Endothelial cell of umbilical vein (primary cell): ENCODE results near the gene TMEM125. TPM values are rescaled to one million over a fixed set of nuclear protein-coding genes. Genes with fewer than 3 reads are reported as not detected.

ENCODE experiments used
- BruUV-seq: library from RNA; stranded (reverse); fragments of 400-500 nt; replicated peaks from 2 replicates; lab custom pipeline; 2021; lab: Mats Ljungman, UMichigan
- CTCF ChIA-PET: fragments of 300-600, 350-600 bp; sonication (Branson Sonifier 250); formaldehyde crosslinking; loops from one replicate; lab custom pipeline; 2021; ENCODE audit warnings: antibody characterized with exemption, inconsistent platforms; lab: Charles Lee
- POLR2A ChIA-PET: fragments of 300-600, 350-600 bp; sonication (Branson Sonifier 250); formaldehyde crosslinking; loops from one replicate; lab custom pipeline; 2021; ENCODE audit warnings: antibody characterized with exemption, inconsistent platforms; lab: Charles Lee
- DNase-seq: peaks from one replicate; pipeline ENCODE4 v3.0.0-alpha.2; 2011; ENCODE audit warnings: low read depth, low spot score
- FAIRE-seq: peaks from 2 replicates; lab custom pipeline; 2011; peaks lifted over from hg19 to GRCh38; lab: Jason Lieb, UNC
- H2AFZ ChIP-seq: 2 replicates; pipeline ENCODE4 v1.6.0; 2012; ENCODE audit warnings: low read depth, low read length, control low read depth, inconsistent platforms
- H3K27ac ChIP-seq: 2 replicates; pipeline ENCODE4 v1.5.1; 2011; ENCODE audit warnings: low read depth, mild to moderate bottlenecking, control low read depth, low read length, moderate library complexity; ENCODE audit not compliant: insufficient read depth
- H3K27me3 ChIP-seq, 2 experiments: 2 replicates each; pipeline versions ENCODE4 v1.6.0 to v1.6.1; 2011; ENCODE audit warnings: low read length in 2 of 2, mixed read lengths in 1 of 2; ENCODE audit not compliant: control insufficient read depth in 2 of 2, insufficient read depth in 2 of 2
- H3K36me3 ChIP-seq, 2 experiments: 2 replicates in 1 of 2; 3 replicates in 1 of 2; pipeline ENCODE4 v1.5.1; 2011; ENCODE audit warnings: low read length in 2 of 2, mild to moderate bottlenecking in 1 of 2, moderate library complexity in 1 of 2; ENCODE audit not compliant: control insufficient read depth in 2 of 2, insufficient read depth in 2 of 2; ENCODE audit errors: extremely low read depth in 1 of 2
- H3K4me1 ChIP-seq: 3 replicates; pipeline ENCODE4 v1.5.1; 2011; ENCODE audit warnings: mild to moderate bottlenecking, low read length; ENCODE audit not compliant: control insufficient read depth, insufficient read depth; ENCODE audit errors: extremely low read depth
- H3K4me2 ChIP-seq: 2 replicates; pipeline ENCODE4 v1.6.1; 2011; ENCODE audit warnings: low read length, control low read depth, mixed read lengths; ENCODE audit not compliant: insufficient read depth
- H3K4me3 ChIP-seq, 3 experiments: fragments of 200-600 bp in 1 of 3; sonication (generic), shearing (Covaris generic) in 1 of 3; replicated peaks in 1 of 3; 2 replicates each; pipeline ENCODE4 v1.5.1; 2011 to 2016; ENCODE audit warnings: control low read depth in 3 of 3, low read length in 3 of 3, mild to moderate bottlenecking in 2 of 3, inconsistent platforms in 1 of 3, low read depth in 1 of 3, moderate library complexity in 1 of 3; ENCODE audit not compliant: insufficient read depth in 1 of 3
- H3K79me2 ChIP-seq: 2 replicates; pipeline ENCODE4 v1.6.0; 2012; ENCODE audit warnings: low read length, inconsistent platforms; ENCODE audit not compliant: control insufficient read depth, insufficient read depth
- H3K9ac ChIP-seq: replicated peaks from 2 replicates; pipeline ENCODE3; 2011; ENCODE audit warnings: low read length, control low read depth; ENCODE audit not compliant: insufficient read depth; ENCODE audit errors: extremely low read depth
- H3K9me1 ChIP-seq: replicated peaks from 3 replicates; pipeline ENCODE4 v1.6.0; 2011; ENCODE audit warnings: mild to moderate bottlenecking, low read length; ENCODE audit not compliant: control insufficient read depth, insufficient read depth; ENCODE audit errors: extremely low read depth
- H3K9me3 ChIP-seq: replicated peaks from 2 replicates; pipeline ENCODE4 v1.5.1; 2012; ENCODE audit warnings: low read length, inconsistent platforms; ENCODE audit not compliant: control insufficient read depth, insufficient read depth
- H4K20me1 ChIP-seq: replicated peaks from 2 replicates; pipeline ENCODE3; 2011; ENCODE audit warnings: mild to moderate bottlenecking, low read length; ENCODE audit not compliant: control insufficient read depth, insufficient read depth; ENCODE audit errors: extremely low read depth
- EZH2 ChIP-seq: IDR thresholded peaks from 2 replicates; pipeline ENCODE4 v1.6.1; 2012; ENCODE audit warnings: borderline replicate concordance, low read depth, mild to moderate bottlenecking, moderate library complexity, low read length, inconsistent platforms; ENCODE audit not compliant: severe bottlenecking
- FOS ChIP-seq: IDR thresholded peaks from 2 replicates; pipeline ENCODE4 v1.6.1; 2011; ENCODE audit warnings: mild to moderate bottlenecking, low read length, moderate library complexity, borderline replicate concordance; ENCODE audit not compliant: insufficient read depth
- GATA2 ChIP-seq: IDR thresholded peaks from 2 replicates; pipeline ENCODE4 v1.7.0; 2011; ENCODE audit warnings: low read depth, mild to moderate bottlenecking, moderate library complexity, mixed read lengths, low read length; ENCODE audit not compliant: insufficient read length, insufficient read depth
- JUN ChIP-seq: IDR thresholded peaks from 2 replicates; pipeline ENCODE4 v1.6.1; 2011; ENCODE audit warnings: borderline replicate concordance, low read depth; ENCODE audit not compliant: insufficient read length, insufficient read depth
- MAX ChIP-seq: IDR thresholded peaks from 2 replicates; pipeline ENCODE4 v1.6.1; 2011; ENCODE audit not compliant: insufficient read depth, insufficient read length
- MYC ChIP-seq: IDR thresholded peaks from one replicate; pipeline ENCODE4 v1.6.1; 2011; ENCODE audit warnings: mild to moderate bottlenecking, low read depth, low read length
- POLR2A ChIP-seq: IDR thresholded peaks from 2 replicates; pipeline ENCODE4 v1.6.1; 2012; ENCODE audit warnings: low read depth, mild to moderate bottlenecking, control low read depth, low read length
- POLR2AphosphoS5 ChIP-seq: IDR thresholded peaks from 2 replicates; pipeline ENCODE4 v1.6.1; 2012; ENCODE audit warnings: low read depth, mild to moderate bottlenecking, control low read depth, low read length, moderate library complexity; ENCODE audit not compliant: insufficient read depth
- dilution Hi-C: fragments of 300-500 bp; cut with MboI; formaldehyde crosslinking; loops from one replicate; pipeline ENCODE4 v1.15.0; 2019; ENCODE audit warnings: low sequenced_read_pairs; ENCODE audit not compliant: extremely low pct_ligation_motif_present
- intact Hi-C: fragments of 100-400 bp; cut with micrococcal nuclease; formaldehyde crosslinking; loops from one replicate; pipeline ENCODE4 v1.10.0; 2022
- polyA plus RNA-seq, 4 experiments: library from polyadenylated mRNA; depleted of rRNA in 3 of 4; stranded (reverse) in 3 of 4; unstranded in 1 of 4; fragments of >200 nt; gene quantifications; 2 replicates each; pipeline versions ENCODE4 v1.2.1 to v1.2.3, GENCODE V29; 2011 to 2012; ENCODE audit warnings: missing spikeins in 1 of 4
- total RNA-seq: library from RNA; stranded (reverse); gene quantifications from 2 replicates; pipeline ENCODE4 v1.2.3, GENCODE V29; 2021
- TF ChIP-seq, protein P1 (sequence below), 2 donors: IDR thresholded peaks; 1 replicate in 1 of 2; 2 replicates in 1 of 2; pipeline ENCODE4 v1.5.1; 2011; ENCODE audit warnings: low read length in 2 of 2, mild to moderate bottlenecking in 2 of 2, moderate library complexity in 2 of 2, control low read depth in 1 of 2, inconsistent platforms in 1 of 2, low read depth in 1 of 2; ENCODE audit not compliant: insufficient read depth in 1 of 2; ENCODE audit errors: extremely low read depth in 1 of 2

Gene TMEM125
- total and polyA plus RNA-seq, 2 donors (not counting 3 experiments of a cell fraction or from before 2014, with no cell fraction given) = 0.17 TPM; not detected in 1

GRCh38 chr1:43276673-43277072 lies 6.9 kb downstream of the TMEM125 start:
- H3K9ac ChIP-seq = no peak overlapping the region
- DNase-seq = no peak
- TF ChIP-seq MYC = no peak
- TF ChIP-seq, protein P1, sequence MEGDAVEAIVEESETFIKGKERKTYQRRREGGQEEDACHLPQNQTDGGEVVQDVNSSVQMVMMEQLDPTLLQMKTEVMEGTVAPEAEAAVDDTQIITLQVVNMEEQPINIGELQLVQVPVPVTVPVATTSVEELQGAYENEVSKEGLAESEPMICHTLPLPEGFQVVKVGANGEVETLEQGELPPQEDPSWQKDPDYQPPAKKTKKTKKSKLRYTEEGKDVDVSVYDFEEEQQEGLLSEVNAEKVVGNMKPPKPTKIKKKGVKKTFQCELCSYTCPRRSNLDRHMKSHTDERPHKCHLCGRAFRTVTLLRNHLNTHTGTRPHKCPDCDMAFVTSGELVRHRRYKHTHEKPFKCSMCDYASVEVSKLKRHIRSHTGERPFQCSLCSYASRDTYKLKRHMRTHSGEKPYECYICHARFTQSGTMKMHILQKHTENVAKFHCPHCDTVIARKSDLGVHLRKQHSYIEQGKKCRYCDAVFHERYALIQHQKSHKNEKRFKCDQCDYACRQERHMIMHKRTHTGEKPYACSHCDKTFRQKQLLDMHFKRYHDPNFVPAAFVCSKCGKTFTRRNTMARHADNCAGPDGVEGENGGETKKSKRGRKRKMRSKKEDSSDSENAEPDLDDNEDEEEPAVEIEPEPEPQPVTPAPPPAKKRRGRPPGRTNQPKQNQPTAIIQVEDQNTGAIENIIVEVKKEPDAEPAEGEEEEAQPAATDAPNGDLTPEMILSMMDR (IDR thresholded peaks at IDR 0.05; ENCODE audit: extremely low read depth in 1 of 2, insufficient read depth in 1 of 2, low read depth in 1 of 2, low read length in 2 of 2) = no peak
- no peak for TF ChIP-seq FOS
- no peak for TF ChIP-seq MAX
- TF ChIP-seq EZH2 = no peak
- TF ChIP-seq JUN = no peak
- TF ChIP-seq GATA2 = no peak
- TF ChIP-seq POLR2A = no peak
- no peak for TF ChIP-seq POLR2AphosphoS5
- FAIRE-seq = no peak
- dilution Hi-C loops (no loop called here), intact Hi-C loops (no loop called here)
- H3K36me3 ChIP-seq = no peaks in the 10 kb centered on the region
- no peaks in the 10 kb centered on the region for H3K9me3 ChIP-seq
- no peak overlapping the region for H2AFZ ChIP-seq
- no TSS peak for BruUV-seq
- H3K4me1 ChIP-seq = peaks cover 3% of the 10 kb centered on the region
- H3K27me3 ChIP-seq = no peaks in the 10 kb centered on the region
- ChIA-PET CTCF (interaction anchor here (1.6 kb wide), 1 partner anchor 106 kb away, joined by 4 read pairs; no protein-coding TSS in a partner anchor), POLR2A (no interaction called here)
- no peaks in the 10 kb centered on the region for H3K79me2 ChIP-seq
- no peak overlapping the region for H3K4me3 ChIP-seq
- H4K20me1 ChIP-seq = no peaks in the 10 kb centered on the region
- H3K4me2 ChIP-seq = no peak overlapping the region
- H3K27ac ChIP-seq = no peak overlapping the region
- no peaks in the 10 kb centered on the region for H3K9me1 ChIP-seq
